ENCODE measurements around the gene FGF1.

FGF1 gene

GRCh38 chr5:142655339-142656267 is 30.3 kb downstream of the FGF1 start:
- TF ChIP-seq CTCF (IDR thresholded peaks at IDR 0.05; ENCODE audit: insufficient read depth, low read length, poor library complexity, severe bottlenecking): peak; percentile 99
- peak; percentile 59 for DNase-seq (ENCODE audit: extremely low read depth, insufficient read length)
- Histone ChIP-seq H3K4me3 (replicated peaks; ENCODE audit: low read depth, low read length) (no peak overlapping the region), H3K36me3 (ENCODE audit: control insufficient read depth, insufficient read depth, low read length) (no peaks in the 10 kb centered on the region), H3K27me3 (replicated peaks; ENCODE audit: control insufficient read depth, insufficient read depth, low read length) (peaks cover 3% of the 10 kb centered on the region)

- DNase-seq (ENCODE audit: extremely low read depth, insufficient read length): no peak
- H3K4me3 ChIP-seq (replicated peaks; ENCODE audit: low read depth, low read length): no peak overlapping the region
- H3K36me3 ChIP-seq (ENCODE audit: control insufficient read depth, insufficient read depth, low read length): no peaks in the 10 kb centered on the region
- TF ChIP-seq CTCF (IDR thresholded peaks at IDR 0.05; ENCODE audit: insufficient read depth, low read length, poor library complexity, severe bottlenecking): no peak
- H3K27me3 ChIP-seq (replicated peaks; ENCODE audit: control insufficient read depth, insufficient read depth, low read length): peaks cover 1% of the 10 kb centered on the region
These were observed 31.3 kb downstream of the FGF1 start for GRCh38 chr5:142654578-142655058.

GRCh38 chr5:142653321-142653720 is 32.6 kb downstream of the FGF1 start:
- DNase-seq (ENCODE audit: extremely low read depth, insufficient read length): no peak

GRCh38 chr5:142652563-142652962 is 33.3 kb downstream of the FGF1 start:
- H3K4me3 ChIP-seq (replicated peaks; ENCODE audit: low read depth, low read length): no peak overlapping the region
- no peak for DNase-seq (ENCODE audit: extremely low read depth, insufficient read length)
- H3K36me3 ChIP-seq (ENCODE audit: control insufficient read depth, insufficient read depth, low read length): no peaks in the 10 kb centered on the region
- peaks cover 1% of the 10 kb centered on the region; the same call in 1 of the 2 replicates for H3K27me3 ChIP-seq (replicated peaks; ENCODE audit: control insufficient read depth, insufficient read depth, low read length)
- TF ChIP-seq CTCF (IDR thresholded peaks at IDR 0.05; ENCODE audit: insufficient read depth, low read length, poor library complexity, severe bottlenecking): no peak

More at GRCh38 chr5:142653321-142653720, 32.6 kb downstream of the FGF1 start:
- Histone ChIP-seq H3K27me3 (replicated peaks; ENCODE audit: control insufficient read depth, insufficient read depth, low read length) (peaks cover 1% of the 10 kb centered on the region), H3K36me3 (ENCODE audit: control insufficient read depth, insufficient read depth, low read length) (no peaks in the 10 kb centered on the region), H3K4me3 (replicated peaks; ENCODE audit: low read depth, low read length) (no peak overlapping the region)
- no peak for TF ChIP-seq CTCF (IDR thresholded peaks at IDR 0.05; ENCODE audit: insufficient read depth, low read length, poor library complexity, severe bottlenecking)

GRCh38 chr5:142650881-142651280 is 35.0 kb downstream of the FGF1 start:
- DNase-seq (ENCODE audit: extremely low read depth, insufficient read length): no peak
- Histone ChIP-seq H3K4me3 (replicated peaks; ENCODE audit: low read depth, low read length) (no peak overlapping the region), H3K36me3 (ENCODE audit: control insufficient read depth, insufficient read depth, low read length) (no peaks in the 10 kb centered on the region), H3K27me3 (replicated peaks; ENCODE audit: control insufficient read depth, insufficient read depth, low read length) (peaks cover 1% of the 10 kb centered on the region; the same call in 1 of the 2 replicates)
- no peak for TF ChIP-seq CTCF (IDR thresholded peaks at IDR 0.05; ENCODE audit: insufficient read depth, low read length, poor library complexity, severe bottlenecking)

Measured in GM06990 (cell line).